Measurements from ENCODE around the gene EGFLAM. TPM values are rescaled to one million over a fixed set of nuclear protein-coding genes. Genes with fewer than 3 reads are reported as not detected.

Gene EGFLAM
- total and polyA plus RNA-seq, 10 of the 15 experiments (the other 5 are each of a cell fraction or from before 2014, with no cell fraction given) = 0.37 TPM; not detected in 9

DNA sequence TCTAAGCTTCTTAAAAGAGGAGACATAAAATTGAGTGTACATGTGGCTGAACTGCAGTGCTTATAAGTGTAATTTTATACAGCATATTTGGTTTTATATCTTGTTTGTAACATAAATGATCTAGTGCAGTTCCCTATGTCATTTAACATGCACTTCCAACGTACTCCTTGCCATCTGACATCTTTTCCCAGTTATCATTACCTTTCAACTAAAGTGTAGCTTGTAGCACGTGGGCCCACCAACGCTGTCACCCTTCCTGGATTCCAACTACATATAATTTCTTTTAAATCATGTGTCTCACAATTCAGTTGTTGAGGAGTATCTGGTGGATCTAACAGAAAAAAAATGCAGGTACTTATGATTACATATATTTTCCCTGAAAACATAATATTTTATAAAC, 247.9 kb downstream of the EGFLAM start:
- SMC1A ChIA-PET (ENCODE audit: uncharacterized antibody, unreplicated experiment) = interaction anchor here (1.0 kb wide), 1 partner anchor 64 kb away, joined by 3 read pairs; no protein-coding TSS in a partner anchor
- H3K36me3 ChIP-seq (ENCODE audit: control insufficient read depth in 2 of 2, insufficient read depth in 2 of 2, low read length in 1 of 2) = no peaks in the 10 kb centered on the region
- POLR2A ChIA-PET = no interaction called here
- CTCF ChIA-PET = no interaction called here
- H3K9me3 ChIP-seq (replicated peaks; ENCODE audit: control insufficient read depth, insufficient read depth, low read length) = no peaks in the 10 kb centered on the region
- in situ Hi-C loops (cut with MboI) = no loop called here
- no TSS peak for BruUV-seq (replicated peaks)
- H3K4me2 ChIP-seq (ENCODE audit: control insufficient read depth, insufficient read depth) = no peak overlapping the region
- no peak overlapping the region for H3K27ac ChIP-seq (ENCODE audit: control insufficient read depth, insufficient read depth)
- ATAC-seq (no peak), DNase-seq (ENCODE audit: low read depth, low spot score) (no peak), FAIRE-seq (no peak)
- H3K4me1 ChIP-seq (ENCODE audit: control insufficient read depth, insufficient read depth, low read length) = no peaks in the 10 kb centered on the region
- H2AFZ ChIP-seq (ENCODE audit: control insufficient read depth, low read depth, low read length) = no peak overlapping the region
- no peaks in the 10 kb centered on the region for H4K20me1 ChIP-seq (ENCODE audit: control insufficient read depth, insufficient read depth)
- intact Hi-C loops (cut with micrococcal nuclease; ENCODE audit: unreplicated experiment) = no loop called here
- H3K79me2 ChIP-seq (ENCODE audit: control insufficient read depth, insufficient read depth, low read length) = no peaks in the 10 kb centered on the region
- H3K27me3 ChIP-seq (replicated peaks in 1 of 2; ENCODE audit: control insufficient read depth in 2 of 2, insufficient read depth in 2 of 2, low read length in 1 of 2) = no peaks in the 10 kb centered on the region; a peak in 1 of 4 replicates
- no peak overlapping the region for H3K9ac ChIP-seq (ENCODE audit: control insufficient read depth, insufficient read depth, low read length)
- RAD21 ChIA-PET (ENCODE audit: unreplicated experiment) = no interaction called here
- TF ChIP-seq TAF1 (IDR thresholded peaks at IDR 0.05; ENCODE audit: borderline replicate concordance, low read depth, low read length) = no peak
- no peak for TF ChIP-seq RUNX3 (IDR thresholded peaks at IDR 0.05; ENCODE audit: low read length)
- TF ChIP-seq POLR2AphosphoS5 (IDR thresholded peaks at IDR 0.05; ENCODE audit: low read length) = no peak
- TF ChIP-seq ZNF622 (IDR thresholded peaks at IDR 0.05) = no peak
- TF ChIP-seq JUND (IDR thresholded peaks at IDR 0.05; ENCODE audit: low read depth, low read length) = no peak
- no peak for TF ChIP-seq HDAC6 (IDR thresholded peaks at IDR 0.05; ENCODE audit: unreplicated experiment)
- TF ChIP-seq GABPA (IDR thresholded peaks at IDR 0.05; ENCODE audit: low read depth) = no peak
- TF ChIP-seq, protein P1, sequence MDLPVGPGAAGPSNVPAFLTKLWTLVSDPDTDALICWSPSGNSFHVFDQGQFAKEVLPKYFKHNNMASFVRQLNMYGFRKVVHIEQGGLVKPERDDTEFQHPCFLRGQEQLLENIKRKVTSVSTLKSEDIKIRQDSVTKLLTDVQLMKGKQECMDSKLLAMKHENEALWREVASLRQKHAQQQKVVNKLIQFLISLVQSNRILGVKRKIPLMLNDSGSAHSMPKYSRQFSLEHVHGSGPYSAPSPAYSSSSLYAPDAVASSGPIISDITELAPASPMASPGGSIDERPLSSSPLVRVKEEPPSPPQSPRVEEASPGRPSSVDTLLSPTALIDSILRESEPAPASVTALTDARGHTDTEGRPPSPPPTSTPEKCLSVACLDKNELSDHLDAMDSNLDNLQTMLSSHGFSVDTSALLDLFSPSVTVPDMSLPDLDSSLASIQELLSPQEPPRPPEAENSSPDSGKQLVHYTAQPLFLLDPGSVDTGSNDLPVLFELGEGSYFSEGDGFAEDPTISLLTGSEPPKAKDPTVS (IDR thresholded peaks at IDR 0.05; ENCODE audit: low read depth, low read length) = no peak
- no peak for TF ChIP-seq ZNF274 (IDR thresholded peaks at IDR 0.05; ENCODE audit: insufficient read depth, insufficient read length)
- TF ChIP-seq SMAD1 (IDR thresholded peaks at IDR 0.05; ENCODE audit: low read depth, partially characterized antibody) = no peak
- WGBS (ENCODE audit: insufficient coverage, insufficient replicate concordance, low lambda C conversion rate, missing lambda C conversion rate) = 10% methylated on average over 3 of the region's 3 CpGs
- H3K4me3 ChIP-seq = no peak overlapping the region

Measured in GM12878 (cell line).